ENCODE results near the gene RFX8. TPM values are rescaled to one million over a fixed set of nuclear protein-coding genes. Genes with fewer than 3 reads are reported as not detected.
"Not testable (repeated sequence)": the region's sequence is repeated elsewhere in the genome, so short reads cannot be mapped to it uniquely, and the experiment has no call there.

RFX8 gene
- total RNA-seq, 1 donor from 2014 or later = not detected

GRCh38 chr2:101509499-101510284 lies 34.8 kb upstream of the RFX8 start:
- H3K36me3 ChIP-seq = no peaks in the 10 kb centered on the region
- H3K27ac ChIP-seq = no peak overlapping the region
- H3K4me3 ChIP-seq = no peak overlapping the region
- intact Hi-C loops (cut with DNase I) = no loop called here
- no peaks in the 10 kb centered on the region for H3K9me3 ChIP-seq
- no peak for TF ChIP-seq CTCF (IDR thresholded peaks at IDR 0.05)
- H3K27me3 ChIP-seq = no peaks in the 10 kb centered on the region
- peaks cover 6% of the 10 kb centered on the region for H3K4me1 ChIP-seq
- ATAC-seq = peak; percentile 62
- DNase-seq = no peak

GRCh38 chr2:101508636-101509035 lies 33.7 kb upstream of the RFX8 start:
- H3K27ac ChIP-seq = no peak overlapping the region
- TF ChIP-seq CTCF (IDR thresholded peaks at IDR 0.05) = no peak
- DNase-seq (no peak), ATAC-seq (no peak)
- no peak overlapping the region for H3K4me3 ChIP-seq
- H3K9me3 ChIP-seq = no peaks in the 10 kb centered on the region
- no peaks in the 10 kb centered on the region for H3K27me3 ChIP-seq
- intact Hi-C loops (cut with DNase I) = no loop called here
- peaks cover 6% of the 10 kb centered on the region for H3K4me1 ChIP-seq
- no peaks in the 10 kb centered on the region for H3K36me3 ChIP-seq

DNA sequence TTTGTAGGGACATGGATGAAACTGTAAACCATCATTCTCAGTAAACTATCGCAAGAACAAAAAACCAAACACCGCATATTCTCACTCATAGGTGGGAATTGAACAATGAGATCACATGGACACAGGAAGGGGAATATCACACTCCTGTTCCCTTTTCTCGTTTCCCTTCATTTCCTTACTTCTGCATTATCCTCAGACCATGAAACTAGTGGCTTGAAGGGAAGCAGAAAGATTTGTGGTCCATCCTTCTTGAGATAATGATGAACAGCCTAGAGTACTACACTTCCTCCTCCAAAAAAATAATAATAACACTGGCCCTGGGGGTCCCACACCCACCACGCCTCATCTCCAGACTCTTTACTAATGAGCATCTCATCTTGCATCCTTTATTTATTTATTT lies 30.4 kb upstream of the RFX8 start:
- H3K36me3 ChIP-seq; ATAC-seq; H3K4me1 ChIP-seq; H3K4me3 ChIP-seq; H3K9me3 ChIP-seq; H3K27ac ChIP-seq; DNase-seq; intact Hi-C loops (cut with DNase I); H3K27me3 ChIP-seq: not testable (repeated sequence)

GRCh38 chr2:101504744-101505143 lies 29.8 kb upstream of the RFX8 start:
- H3K36me3 ChIP-seq; ATAC-seq; intact Hi-C loops (cut with DNase I); H3K4me3 ChIP-seq; H3K9me3 ChIP-seq; H3K27me3 ChIP-seq; H3K27ac ChIP-seq; DNase-seq; H3K4me1 ChIP-seq: not testable (repeated sequence)

DNA sequence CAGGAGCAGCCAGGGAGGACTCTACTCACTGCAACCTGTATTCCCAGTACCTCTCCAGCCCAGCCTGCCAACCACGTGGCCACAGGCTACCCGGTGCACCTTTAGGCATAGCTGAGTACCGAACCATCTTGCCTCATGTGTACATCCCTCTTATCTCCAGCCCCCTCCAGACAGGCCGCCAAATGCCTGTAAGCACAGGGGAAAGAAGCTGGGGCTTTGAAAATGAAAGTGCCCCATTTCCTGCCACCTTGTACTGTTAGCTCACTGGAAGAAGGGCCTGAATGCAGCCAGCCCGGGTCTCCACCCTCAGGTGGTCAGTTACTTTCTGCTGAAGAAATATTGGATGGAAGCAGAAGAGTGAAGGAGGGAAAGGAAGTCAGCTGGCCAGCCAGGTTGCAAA lies 27.2 kb upstream of the RFX8 start:
- no peak for DNase-seq
- no peaks in the 10 kb centered on the region for H3K27me3 ChIP-seq
- TF ChIP-seq CTCF (IDR thresholded peaks at IDR 0.05) = no peak
- H3K27ac ChIP-seq = no peak overlapping the region
- no peak overlapping the region for H3K4me3 ChIP-seq
- H3K9me3 ChIP-seq = no peaks in the 10 kb centered on the region
- H3K4me1 ChIP-seq = no peaks in the 10 kb centered on the region
- ATAC-seq = no peak
- no peaks in the 10 kb centered on the region for H3K36me3 ChIP-seq
- intact Hi-C loops (cut with DNase I) = no loop called here

DNA sequence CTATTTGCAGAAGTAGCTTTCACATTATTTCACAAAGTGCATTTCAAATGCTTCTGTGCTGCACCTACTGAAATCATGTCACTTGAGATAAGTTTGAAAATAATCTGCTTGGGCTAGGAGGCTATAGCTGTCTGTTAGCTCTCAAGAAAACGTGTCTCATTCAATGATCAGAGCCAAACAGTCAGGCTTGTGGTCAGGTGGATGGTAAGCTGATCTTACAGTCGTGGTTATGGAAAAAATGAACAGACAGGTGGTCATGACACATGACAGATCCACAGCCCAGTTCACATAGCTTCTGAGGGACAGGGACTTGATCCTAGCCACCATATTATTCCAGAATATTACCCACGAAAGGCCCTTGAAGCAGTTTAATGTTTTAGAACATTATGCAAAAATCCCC lies 26.5 kb upstream of the RFX8 start:
- intact Hi-C loops (cut with DNase I) = no loop called here
- H3K9me3 ChIP-seq = no peaks in the 10 kb centered on the region
- ATAC-seq = no peak
- no peaks in the 10 kb centered on the region for H3K4me1 ChIP-seq
- TF ChIP-seq CTCF (IDR thresholded peaks at IDR 0.05) = no peak
- no peaks in the 10 kb centered on the region for H3K27me3 ChIP-seq
- H3K4me3 ChIP-seq = no peak overlapping the region
- no peak overlapping the region for H3K27ac ChIP-seq
- H3K36me3 ChIP-seq = no peaks in the 10 kb centered on the region
- no peak for DNase-seq

DNA sequence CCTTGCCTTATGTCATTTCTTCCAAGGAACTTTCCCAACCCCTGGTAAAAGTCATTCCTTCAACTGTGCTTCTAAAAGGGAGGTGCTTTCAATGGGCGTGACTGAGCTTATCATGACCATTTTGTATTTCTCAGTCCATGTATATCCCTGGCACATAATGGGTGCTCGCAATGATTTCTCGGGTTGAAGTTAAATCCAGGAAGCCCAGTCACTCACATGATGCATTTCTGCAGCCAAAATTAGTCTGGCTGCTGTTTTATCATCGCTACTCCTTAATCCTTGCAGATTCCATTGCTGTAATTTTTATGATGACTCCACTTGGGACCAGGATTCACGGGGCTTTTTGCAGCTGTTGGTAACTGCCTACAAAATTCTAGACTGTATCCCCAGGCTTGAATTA lies 25.9 kb upstream of the RFX8 start:
- H3K27me3 ChIP-seq = no peaks in the 10 kb centered on the region
- H3K4me1 ChIP-seq = no peaks in the 10 kb centered on the region
- no peak for ATAC-seq
- intact Hi-C loops (cut with DNase I) = no loop called here
- no peak for TF ChIP-seq CTCF (IDR thresholded peaks at IDR 0.05)
- DNase-seq = no peak
- H3K9me3 ChIP-seq = no peaks in the 10 kb centered on the region
- no peak overlapping the region for H3K27ac ChIP-seq
- H3K36me3 ChIP-seq = no peaks in the 10 kb centered on the region
- H3K4me3 ChIP-seq = no peak overlapping the region
